GM12864 (cell line): Measurements from ENCODE around the gene TRRAP.
"Not testable (repeated sequence)": the region's sequence is repeated elsewhere in the genome, so short reads cannot be mapped to it uniquely, and the experiment has no call there.

Experiments
- DNase-seq: peaks from one replicate; pipeline ENCODE4 v3.0.0-alpha.2; 2011; ENCODE audit warnings: low read depth
- H3K4me3 ChIP-seq: 2 replicates; pipeline ENCODE4 v1.5.1; 2011; ENCODE audit warnings: mild to moderate bottlenecking, low read depth, low read length, control low read depth
- CTCF ChIP-seq: IDR thresholded peaks from 2 replicates; pipeline ENCODE4 v1.5.1; 2011; ENCODE audit warnings: low read depth, mild to moderate bottlenecking, moderate library complexity, low read length, control low read depth, inconsistent platforms; ENCODE audit errors: missing control alignments

The TRRAP gene

GRCh38 chr7:98837630-98837972, 40.7 kb upstream of the TRRAP start:
- H3K4me3 ChIP-seq = no peak overlapping the region
- no peak for TF ChIP-seq CTCF
- DNase-seq = no peak

- no peak for TF ChIP-seq CTCF
- DNase-seq = no peak
- no peak overlapping the region for H3K4me3 ChIP-seq
Observed at GRCh38 chr7:98840096-98840495, 38.2 kb upstream of the TRRAP start.

- no peak for DNase-seq
- TF ChIP-seq CTCF = no peak
- no peak overlapping the region for H3K4me3 ChIP-seq
Observed at GRCh38 chr7:98840722-98841121, 37.6 kb upstream of the TRRAP start.

GRCh38 chr7:98841179-98841997, 36.9 kb upstream of the TRRAP start:
- no peak overlapping the region for H3K4me3 ChIP-seq

GRCh38 chr7:98842552-98842951, 35.8 kb upstream of the TRRAP start:
- not testable (repeated sequence) for DNase-seq, H3K4me3 ChIP-seq

More at GRCh38 chr7:98841179-98841997, 36.9 kb upstream of the TRRAP start:
- peak; percentile 15 for DNase-seq
- peak; percentile 98 for TF ChIP-seq CTCF

GRCh38 chr7:98848918-98849317, 29.4 kb upstream of the TRRAP start:
- H3K4me3 ChIP-seq = no peak overlapping the region
- DNase-seq = no peak
- TF ChIP-seq CTCF = no peak

- DNase-seq = no peak
- TF ChIP-seq CTCF = no peak
- no peak overlapping the region for H3K4me3 ChIP-seq
Observed at GRCh38 chr7:98852826-98853225, 25.5 kb upstream of the TRRAP start.
